OCI-LY7 (cell line): ENCODE results near the gene LAMA4. TPM values are rescaled to one million over a fixed set of nuclear protein-coding genes. Genes with fewer than 3 reads are reported as not detected.

Experiments used
- BruUV-seq: library from RNA; stranded (reverse); fragments of 400-500 nt; replicated peaks from 2 replicates; lab custom pipeline; 2021; lab: Mats Ljungman, UMichigan
- CTCF ChIA-PET: fragments of 300-600 bp; sonication (Branson Sonifier 250); formaldehyde crosslinking; loops from one replicate; lab custom pipeline; 2022; ENCODE audit warnings: antibody characterized with exemption; ENCODE audit not compliant: unreplicated experiment; lab: Charles Lee
- POLR2A ChIA-PET: fragments of 300-600 bp; sonication (Branson Sonifier 250); formaldehyde crosslinking; loops from one replicate; lab custom pipeline; 2022; ENCODE audit warnings: antibody characterized with exemption; lab: Charles Lee
- DNase-seq: peaks from one replicate; pipeline ENCODE4 v3.0.0-alpha.2; 2015; ENCODE audit warnings: low spot score
- H2AFZ ChIP-seq: fragments of 200-600 bp; sonication (generic), shearing (Covaris generic); 2 replicates; pipeline ENCODE4 v1.6.1; 2014; ENCODE audit warnings: mild to moderate bottlenecking, antibody characterized with exemption, low read length, moderate library complexity
- H3K27ac ChIP-seq: fragments of 200-600 bp; sonication (generic); 2 replicates; pipeline ENCODE4 v1.5.1; 2014; ENCODE audit warnings: mixed run types, low read depth, mild to moderate bottlenecking, moderate library complexity, low read length, inconsistent platforms; ENCODE audit not compliant: poor library complexity, severe bottlenecking
- H3K36me3 ChIP-seq: fragments of 200-600 bp; sonication (generic); 2 replicates; pipeline ENCODE4 v1.6.1; 2014; ENCODE audit warnings: mild to moderate bottlenecking, antibody characterized with exemption, low read length, moderate library complexity, mixed read lengths; ENCODE audit not compliant: insufficient read depth
- H3K4me1 ChIP-seq: fragments of 200-600 bp; sonication (generic); 2 replicates; pipeline ENCODE4 v1.5.1; 2014; ENCODE audit warnings: mild to moderate bottlenecking, low read length; ENCODE audit not compliant: insufficient read depth, poor library complexity, severe bottlenecking
- H3K4me2 ChIP-seq: fragments of 200-600 bp; sonication (generic); 2 replicates; pipeline ENCODE4 v1.6.1; 2014; ENCODE audit warnings: mild to moderate bottlenecking, low read length
- H3K4me3 ChIP-seq: fragments of 200-600 bp; sonication (generic); 2 replicates; pipeline ENCODE4 v1.5.1; 2014; ENCODE audit warnings: mild to moderate bottlenecking, low read depth, low read length; ENCODE audit not compliant: poor library complexity, severe bottlenecking
- H3K79me2 ChIP-seq: fragments of 200-600 bp; sonication (generic); 2 replicates; pipeline ENCODE4 v1.6.1; 2016; ENCODE audit warnings: low read depth, mild to moderate bottlenecking, low read length, moderate library complexity, mixed read lengths; ENCODE audit not compliant: insufficient read depth
- H3K9me2 ChIP-seq: fragments of 200-600 bp; sonication (generic); 2 replicates; pipeline ENCODE4 v1.6.1; 2016; ENCODE audit warnings: mild to moderate bottlenecking, low read length, mixed read lengths; ENCODE audit not compliant: insufficient read depth
- H3K9me3 ChIP-seq: fragments of 200-600 bp; sonication (generic); 2 replicates; pipeline ENCODE4 v1.6.1; 2014; ENCODE audit warnings: mild to moderate bottlenecking, mixed run types, low read length, mixed read lengths
- H4K20me1 ChIP-seq: fragments of 200-600 bp; sonication (generic); 2 replicates; pipeline ENCODE4 v1.6.1; 2014; ENCODE audit warnings: mild to moderate bottlenecking, antibody characterized with exemption, low read length, moderate library complexity, mixed read lengths; ENCODE audit not compliant: insufficient read depth
- CTCF ChIP-seq: fragments of 200-600 bp; sonication (generic); conservative IDR thresholded peaks from 2 replicates; pipeline ENCODE4 v1.5.1; 2014; ENCODE audit warnings: mild to moderate bottlenecking, antibody characterized with exemption, low read length, moderate library complexity, mixed read lengths
- EZH2phosphoT487 ChIP-seq: fragments of 200-600 bp; sonication (generic); IDR thresholded peaks from 2 replicates; pipeline ENCODE4 v1.6.1; 2018; ENCODE audit warnings: low read depth, borderline replicate concordance, mild to moderate bottlenecking, mixed run types, antibody characterized with exemption, low read length, moderate library complexity, mixed read lengths
- intact Hi-C: fragments of 100-400 bp; cut with micrococcal nuclease; formaldehyde crosslinking; loops from one replicate; pipeline ENCODE4 v1.10.0; 2022; ENCODE audit not compliant: unreplicated experiment
- total RNA-seq, 2 experiments: library from RNA; depleted of rRNA in 1 of 2; stranded (reverse); fragments of >200 nt in 1 of 2; shearing (Covaris generic) in 1 of 2; gene quantifications; 2 replicates each; pipeline ENCODE4 v1.2.3, GENCODE V29; 2014 to 2022

LAMA4 gene
- total RNA-seq, 2 experiments from 2014 or later, result not detected

DNA sequence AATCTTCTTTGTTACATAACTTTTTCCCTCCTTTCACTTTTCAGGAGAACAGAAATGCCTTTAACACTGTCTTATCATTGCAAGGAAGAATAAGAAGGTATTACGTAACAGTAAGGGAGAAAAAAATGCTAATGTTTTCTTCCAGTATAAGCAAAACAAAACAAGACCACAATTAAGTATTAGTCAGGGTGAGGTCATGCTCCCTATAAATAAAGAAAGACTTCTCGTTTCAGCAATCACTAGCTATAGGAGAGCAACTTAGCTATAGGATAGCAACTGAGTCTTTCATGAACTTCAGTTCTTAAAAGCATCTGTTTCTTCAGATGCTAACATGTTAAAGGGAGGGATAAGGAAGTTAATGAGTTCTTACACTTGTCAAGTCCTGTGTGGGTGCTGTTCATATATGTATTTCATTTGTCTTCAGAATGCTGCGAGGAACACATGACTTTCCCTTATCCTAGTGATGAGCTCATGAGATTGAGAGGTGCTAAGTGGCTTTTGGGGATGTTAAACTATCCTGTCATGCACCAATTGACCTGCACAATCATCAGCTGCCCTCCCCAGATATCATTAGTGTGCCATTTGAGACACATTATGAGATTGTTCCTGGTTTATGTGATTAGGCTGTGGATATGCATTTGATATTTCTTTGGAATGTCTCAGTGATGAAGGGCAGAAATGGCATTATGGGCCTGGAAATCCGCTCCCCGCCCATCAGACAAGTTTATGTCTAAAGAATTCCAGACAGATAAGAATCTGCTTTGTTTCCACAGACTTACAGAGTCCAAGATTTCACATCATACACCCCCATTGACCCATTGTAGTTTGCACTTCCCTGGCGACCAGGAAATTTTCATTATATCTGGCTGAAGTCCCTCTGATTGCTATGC lies 37.5 kb downstream of the LAMA4 start:
- no peaks in the 10 kb centered on the region for H3K79me2 ChIP-seq
- H4K20me1 ChIP-seq, result no peaks in the 10 kb centered on the region
- no peaks in the 10 kb centered on the region for H3K9me3 ChIP-seq
- H3K4me2 ChIP-seq, result no peak overlapping the region
- H3K36me3 ChIP-seq, result no peaks in the 10 kb centered on the region
- ChIA-PET POLR2A (interaction anchor here (1.4 kb wide), 1 partner anchor 17 kb away, joined by 3 read pairs; no protein-coding TSS in a partner anchor), CTCF (no interaction called here)
- TF ChIP-seq EZH2phosphoT487 (no peak), CTCF (no peak)
- intact Hi-C loops, result no loop called here
- H3K4me3 ChIP-seq, result no peak overlapping the region
- H2AFZ ChIP-seq, result no peak overlapping the region
- DNase-seq, result no peak
- no peaks in the 10 kb centered on the region for H3K9me2 ChIP-seq
- no peak overlapping the region for H3K27ac ChIP-seq
- no peaks in the 10 kb centered on the region for H3K4me1 ChIP-seq
- BruUV-seq, result no TSS peak

DNA sequence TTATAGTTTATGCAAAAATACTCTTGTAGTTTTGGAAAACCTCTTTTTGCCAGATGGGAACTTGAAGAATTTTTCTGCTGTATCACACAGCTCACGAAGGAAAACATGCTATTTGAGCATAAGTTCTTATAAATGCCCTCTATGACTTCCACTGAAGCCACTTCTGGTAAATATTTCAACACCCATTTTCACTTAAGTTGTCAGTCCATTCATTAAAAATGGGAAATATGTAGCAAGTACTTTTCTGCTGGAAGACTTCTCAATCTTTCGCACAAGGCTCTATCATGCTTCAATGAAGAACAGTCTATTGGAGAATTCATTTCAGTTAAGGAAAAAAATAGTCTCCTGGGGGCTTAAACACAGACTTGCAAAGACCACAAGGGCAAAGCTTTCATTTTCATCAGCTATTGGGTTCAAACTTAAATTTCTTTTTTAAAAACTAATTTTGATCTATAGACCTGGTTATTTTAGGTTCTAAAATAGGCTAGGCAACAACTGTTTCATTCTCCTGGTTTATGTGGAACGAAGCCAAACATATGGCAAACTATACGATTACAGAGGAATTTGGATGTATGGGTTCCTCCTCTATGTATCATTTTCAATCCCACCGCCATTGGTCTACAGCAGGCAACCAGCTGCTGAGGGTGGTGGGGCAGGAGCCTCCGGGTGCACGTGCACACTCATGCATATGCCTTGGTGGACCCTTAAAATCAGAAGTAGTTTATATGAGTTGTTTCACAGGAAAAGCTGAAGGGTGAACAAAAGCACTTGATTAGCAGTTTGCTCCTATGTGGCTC lies 38.7 kb downstream of the LAMA4 start:
- H3K4me2 ChIP-seq, result no peak overlapping the region

More for the DNA sequence above, 38.7 kb downstream of the LAMA4 start:
- H3K79me2 ChIP-seq, result no peaks in the 10 kb centered on the region
- no peak for TF ChIP-seq EZH2phosphoT487
- TF ChIP-seq CTCF, result no peak
- no peak overlapping the region for H3K27ac ChIP-seq
- H3K4me1 ChIP-seq, result no peaks in the 10 kb centered on the region
- ChIA-PET CTCF (no interaction called here), POLR2A (no interaction called here)
- H3K36me3 ChIP-seq, result no peaks in the 10 kb centered on the region
- BruUV-seq, result no TSS peak
- intact Hi-C loops, result no loop called here
- DNase-seq, result no peak
- H4K20me1 ChIP-seq, result no peaks in the 10 kb centered on the region
- no peak overlapping the region for H3K4me3 ChIP-seq
- no peaks in the 10 kb centered on the region for H3K9me3 ChIP-seq
- H3K9me2 ChIP-seq, result no peaks in the 10 kb centered on the region
- H2AFZ ChIP-seq, result no peak overlapping the region
